IPS-15b (cell line): ENCODE measurements around the gene GNAS.
"Not testable (repeated sequence)": the region's sequence is repeated elsewhere in the genome, so short reads cannot be mapped to it uniquely, and the experiment has no call there.

ENCODE experiments used
- H3K27me3 ChIP-seq: one replicate; pipeline ENCODE4 v1.6.1; 2013; ENCODE audit warnings: low read length; ENCODE audit not compliant: control insufficient read depth, insufficient read depth
- H3K36me3 ChIP-seq: one replicate; pipeline ENCODE4 v1.6.1; 2013; ENCODE audit warnings: low read length; ENCODE audit not compliant: control insufficient read depth, insufficient read depth
- H3K4me1 ChIP-seq: one replicate; pipeline ENCODE4 v1.6.1; 2013; ENCODE audit warnings: mild to moderate bottlenecking, low read length; ENCODE audit not compliant: control insufficient read depth, insufficient read depth
- H3K4me3 ChIP-seq: one replicate; pipeline ENCODE4 v1.5.1; 2013; ENCODE audit warnings: low read depth, low read length
- H3K9ac ChIP-seq: one replicate; pipeline ENCODE4 v1.6.1; 2013; ENCODE audit warnings: low read depth, mild to moderate bottlenecking, low read length
- H3K9me3 ChIP-seq: one replicate; pipeline ENCODE4 v1.6.1; 2013; ENCODE audit warnings: mild to moderate bottlenecking, low read length; ENCODE audit not compliant: control insufficient read depth, insufficient read depth

Gene GNAS

DNA sequence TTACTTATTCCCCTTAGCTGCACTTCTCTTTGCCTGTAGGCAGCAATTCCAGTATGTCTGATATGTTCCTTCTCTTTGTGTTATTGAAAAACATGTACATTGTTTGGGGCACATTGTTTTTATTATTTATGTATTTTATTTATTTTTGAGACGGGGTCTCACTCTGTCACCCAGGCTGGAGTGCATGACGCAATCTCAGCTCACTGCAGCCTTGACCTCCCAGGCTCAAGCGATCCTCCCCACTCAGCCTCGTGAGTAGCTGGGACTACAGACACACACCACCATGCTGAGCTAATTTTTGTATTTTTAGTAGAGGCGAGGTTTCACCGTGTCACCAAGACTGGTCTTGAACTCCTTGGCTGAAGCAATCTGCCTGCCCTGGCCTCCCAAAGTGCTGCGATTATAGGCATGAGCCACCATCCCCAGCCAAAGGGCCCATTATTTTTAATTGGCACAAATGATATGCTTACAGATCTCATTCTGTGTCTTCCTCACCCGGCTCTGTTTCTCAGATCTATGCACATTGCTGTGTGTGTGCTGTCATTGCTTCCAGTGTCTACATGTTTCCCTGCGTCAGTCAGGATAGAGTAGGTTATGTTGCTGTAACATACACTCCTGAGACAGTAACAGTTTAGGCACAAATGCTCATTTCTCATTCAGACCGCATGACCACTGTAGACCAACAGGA is 74.4 kb downstream of the GNAS start:
- Histone ChIP-seq H3K9ac (no peak overlapping the region), H3K9me3 (no peaks in the 10 kb centered on the region), H3K36me3 (no peaks in the 10 kb centered on the region), H3K4me1 (no peaks in the 10 kb centered on the region), H3K4me3 (no peak overlapping the region), H3K27me3 (no peaks in the 10 kb centered on the region)

DNA sequence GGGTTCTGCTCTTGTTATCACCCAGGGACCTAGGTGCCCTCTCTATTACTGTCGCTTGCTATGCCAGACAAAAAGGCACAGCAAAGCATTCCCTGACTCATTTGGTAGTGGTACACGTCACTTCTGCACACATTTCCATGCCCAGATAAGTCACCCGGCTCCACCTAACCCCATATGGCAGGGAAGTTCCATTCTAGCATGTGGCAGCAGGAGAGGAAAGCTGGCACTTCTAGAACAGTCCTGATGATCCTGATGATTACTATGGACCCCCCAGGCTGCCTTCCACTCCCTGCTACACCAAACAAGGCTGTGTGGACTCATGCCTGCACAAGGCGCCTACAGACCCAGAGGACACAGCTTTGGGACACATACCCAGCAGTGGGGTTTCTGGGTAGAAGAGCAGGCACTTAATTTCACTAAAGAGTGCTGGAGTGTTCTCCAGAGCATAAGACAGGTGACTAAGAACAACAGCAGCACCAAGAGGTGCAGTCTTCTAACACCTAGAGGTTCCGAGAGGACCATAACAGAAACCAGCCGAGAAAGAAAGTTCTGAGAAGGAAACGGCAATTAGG is 75.1 kb downstream of the GNAS start:
- H3K4me3 ChIP-seq = no peak overlapping the region
- H3K9ac ChIP-seq = no peak overlapping the region
- no peaks in the 10 kb centered on the region for H3K9me3 ChIP-seq
- no peaks in the 10 kb centered on the region for H3K27me3 ChIP-seq
- H3K36me3 ChIP-seq = no peaks in the 10 kb centered on the region
- no peaks in the 10 kb centered on the region for H3K4me1 ChIP-seq

DNA sequence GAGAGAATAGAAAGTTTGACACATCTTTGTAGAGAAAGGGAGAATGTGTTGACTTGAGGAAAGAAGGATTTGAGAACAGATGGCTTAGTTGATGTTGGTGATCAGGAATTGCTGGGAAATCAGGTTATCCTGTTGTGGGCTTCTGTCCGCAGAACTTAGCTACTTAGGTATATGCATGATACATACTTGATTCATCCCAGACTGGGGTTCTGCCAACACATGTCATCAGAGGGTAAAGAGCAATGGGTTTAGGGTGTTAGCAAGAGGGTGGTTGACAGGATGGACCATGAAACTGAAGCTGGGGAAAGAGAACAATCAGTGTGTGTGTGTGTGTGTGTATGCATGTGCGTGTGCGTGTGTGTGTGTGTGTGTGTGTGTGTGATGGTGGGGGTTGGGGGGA is 78.0 kb downstream of the GNAS start:
- H3K4me1 ChIP-seq = no peaks in the 10 kb centered on the region
- no peaks in the 10 kb centered on the region for H3K36me3 ChIP-seq
- H3K27me3 ChIP-seq = no peaks in the 10 kb centered on the region
- no peak overlapping the region for H3K4me3 ChIP-seq
- H3K9ac ChIP-seq = no peak overlapping the region
- no peaks in the 10 kb centered on the region for H3K9me3 ChIP-seq

DNA sequence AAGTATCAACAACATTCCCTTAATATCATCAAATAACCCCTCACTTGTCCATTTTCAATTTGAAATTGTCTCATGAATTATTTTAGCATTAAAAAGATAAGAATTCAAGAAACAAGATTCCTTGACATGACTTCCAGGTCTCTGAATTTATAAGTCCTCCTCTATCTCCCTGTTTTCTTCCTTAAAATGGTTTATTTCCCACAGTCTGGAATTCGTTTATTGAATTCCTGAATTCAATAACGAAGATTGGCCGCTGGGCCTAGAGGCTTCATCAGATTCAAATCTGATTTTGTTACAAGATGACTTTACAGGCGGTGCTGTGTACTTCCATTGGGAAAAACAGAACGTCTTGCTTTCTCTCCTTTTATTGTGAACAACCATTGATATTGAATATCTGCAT is 79.7 kb downstream of the GNAS start:
- Histone ChIP-seq H3K36me3 (no peaks in the 10 kb centered on the region), H3K9me3 (no peaks in the 10 kb centered on the region)

DNA sequence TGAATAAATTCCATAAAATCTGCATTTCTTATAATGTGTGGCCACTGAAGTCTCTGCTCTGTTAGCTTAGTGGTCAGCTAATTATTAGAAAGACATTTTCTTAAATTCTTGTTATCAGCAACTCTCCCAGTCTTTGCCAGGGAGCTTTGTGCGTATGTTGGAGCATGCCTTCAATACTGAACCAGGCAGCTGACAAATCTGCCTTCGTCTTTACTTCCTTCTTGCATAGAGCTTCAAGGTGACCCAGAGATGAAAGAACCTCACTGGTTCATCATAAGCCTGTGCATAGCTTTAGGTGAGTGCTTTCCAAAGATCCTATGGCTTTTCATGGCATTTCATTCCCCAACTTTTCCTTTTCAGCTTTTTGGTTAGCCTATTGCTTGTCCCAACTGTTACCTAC is 85.6 kb downstream of the GNAS start:
- H3K36me3 ChIP-seq = no peaks in the 10 kb centered on the region
- no peaks in the 10 kb centered on the region for H3K9me3 ChIP-seq
- H3K27me3 ChIP-seq = no peaks in the 10 kb centered on the region
- H3K4me3 ChIP-seq = no peak overlapping the region
- H3K4me1 ChIP-seq = peaks cover 4% of the 10 kb centered on the region
- no peak overlapping the region for H3K9ac ChIP-seq

More for the DNA sequence above, 79.7 kb downstream of the GNAS start:
- Histone ChIP-seq H3K27me3 (no peaks in the 10 kb centered on the region), H3K9ac (no peak overlapping the region), H3K4me1 (no peaks in the 10 kb centered on the region), H3K4me3 (no peak overlapping the region)

DNA sequence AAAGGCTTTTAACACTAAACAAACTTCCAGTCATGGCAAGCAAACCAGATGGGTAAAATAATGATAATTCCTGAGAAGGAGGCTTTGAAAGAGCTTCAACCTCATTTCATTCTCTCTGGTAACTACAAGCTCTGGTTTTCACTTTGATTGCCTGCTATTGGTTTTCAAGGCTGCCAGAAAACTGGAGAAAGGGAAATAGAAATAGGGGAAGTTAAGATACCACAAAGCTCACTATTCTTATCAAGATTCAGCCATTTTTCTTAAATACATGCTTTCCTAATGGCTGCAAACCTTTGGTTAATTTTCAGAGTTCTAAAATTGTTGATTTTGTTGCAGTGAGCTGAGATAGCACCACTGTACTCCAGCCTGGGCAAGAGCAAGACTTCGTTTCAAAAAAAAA is 86.0 kb downstream of the GNAS start:
- Histone ChIP-seq H3K27me3 (no peaks in the 10 kb centered on the region), H3K4me3 (no peak overlapping the region), H3K36me3 (no peaks in the 10 kb centered on the region), H3K9ac (no peak overlapping the region), H3K9me3 (no peaks in the 10 kb centered on the region), H3K4me1 (peaks cover 4% of the 10 kb centered on the region)

DNA sequence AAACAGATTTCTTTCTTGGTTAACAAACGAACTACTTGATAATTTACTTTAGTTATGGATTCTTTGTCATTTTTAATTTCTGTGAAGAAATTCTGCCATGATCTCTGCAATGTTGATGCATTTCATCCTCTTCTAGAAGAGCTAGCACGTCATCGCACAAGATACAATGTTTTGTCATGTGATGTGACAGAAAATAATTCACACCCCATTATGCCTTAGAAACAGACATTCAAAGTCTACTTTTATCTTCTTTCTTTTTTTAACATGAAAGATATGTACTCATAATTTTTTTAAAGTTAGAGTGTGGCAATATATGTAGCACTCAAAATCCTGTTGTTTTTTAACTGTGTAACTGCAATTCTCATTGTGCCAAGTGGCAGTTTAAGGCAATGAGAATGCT is 89.0 kb downstream of the GNAS start:
- Histone ChIP-seq H3K9ac (no peak overlapping the region), H3K27me3 (no peaks in the 10 kb centered on the region), H3K36me3 (no peaks in the 10 kb centered on the region), H3K4me1 (peaks cover 4% of the 10 kb centered on the region), H3K4me3 (no peak overlapping the region), H3K9me3 (no peaks in the 10 kb centered on the region)

DNA sequence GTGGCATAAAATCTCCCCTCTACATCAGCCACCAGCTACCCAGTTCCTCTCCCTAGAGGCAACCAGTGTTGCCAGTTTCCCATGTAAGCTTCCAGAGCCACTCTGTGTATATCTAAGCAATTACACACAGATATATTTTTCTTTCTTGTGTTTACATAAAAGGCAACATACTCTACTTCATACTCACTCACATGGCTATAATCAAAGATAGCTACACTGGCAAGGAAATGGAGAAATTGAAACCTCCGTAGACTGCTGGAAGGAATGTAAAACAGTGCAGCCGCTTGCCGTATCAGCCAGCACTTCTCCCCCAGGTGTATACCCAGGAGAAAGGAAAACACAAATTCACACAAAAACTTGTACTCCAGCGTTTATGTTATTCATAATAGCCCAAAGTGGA is 90.0 kb downstream of the GNAS start:
- no peaks in the 10 kb centered on the region for H3K36me3 ChIP-seq
- H3K9ac ChIP-seq = no peak overlapping the region
- no peaks in the 10 kb centered on the region for H3K9me3 ChIP-seq
- no peaks in the 10 kb centered on the region for H3K27me3 ChIP-seq
- H3K4me3 ChIP-seq = no peak overlapping the region
- peaks cover 4% of the 10 kb centered on the region for H3K4me1 ChIP-seq

DNA sequence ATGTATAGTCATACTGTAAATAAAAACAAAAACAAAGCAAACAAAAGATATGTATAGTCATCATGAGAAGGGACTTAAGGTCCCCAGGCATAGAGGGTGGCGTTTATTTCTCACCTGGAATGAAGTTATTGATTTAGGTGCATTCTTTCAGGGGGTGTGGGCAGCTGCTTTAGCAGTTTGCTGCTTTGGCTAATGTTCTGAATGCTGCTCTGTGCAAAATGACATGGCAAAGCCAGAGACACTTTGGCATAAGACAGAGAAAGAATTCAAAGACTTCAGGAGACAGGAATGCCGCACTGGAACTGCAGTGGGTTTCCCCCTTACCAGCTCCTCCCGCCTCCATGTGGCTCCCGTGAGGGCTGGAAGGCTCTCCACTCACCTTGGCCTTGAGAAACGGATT is 92.1 kb downstream of the GNAS start:
- Histone ChIP-seq H3K9me3 (no peaks in the 10 kb centered on the region), H3K36me3 (no peaks in the 10 kb centered on the region), H3K4me3 (no peak overlapping the region), H3K9ac (no peak overlapping the region), H3K27me3 (no peaks in the 10 kb centered on the region), H3K4me1 (no peaks in the 10 kb centered on the region)

DNA sequence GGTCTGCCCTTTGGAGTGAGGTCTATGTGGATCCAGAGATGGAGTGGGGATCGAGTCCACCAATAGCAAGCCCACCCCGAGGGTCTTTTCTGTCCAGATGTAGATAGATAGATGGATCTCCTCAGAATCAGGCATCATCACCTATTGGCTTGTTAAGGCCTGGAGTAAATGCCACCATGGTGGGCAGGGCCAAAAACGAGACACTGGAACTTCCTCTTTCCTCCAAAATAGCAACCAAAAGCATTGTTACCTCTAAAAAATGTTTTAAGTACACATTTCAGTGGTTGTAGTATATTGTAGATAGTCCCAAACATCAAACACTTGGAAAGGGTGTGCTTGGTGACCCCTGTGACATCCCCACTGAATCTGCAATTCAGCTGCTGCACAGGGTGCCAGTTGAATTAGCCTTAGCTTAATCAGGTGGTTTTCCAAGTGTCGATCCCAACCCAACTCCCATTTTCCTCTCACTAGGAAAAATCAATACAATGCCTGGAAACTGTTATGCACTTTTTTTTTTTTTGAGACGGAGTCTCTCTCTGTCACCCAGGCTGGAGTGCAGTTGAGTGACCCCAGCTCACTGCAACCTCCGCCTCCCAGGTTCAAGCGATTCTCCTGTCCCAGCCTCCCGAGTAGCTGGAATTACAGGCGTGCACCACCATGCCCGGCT is 93.6 kb downstream of the GNAS start:
- Histone ChIP-seq H3K4me3 (no peak overlapping the region), H3K4me1 (no peaks in the 10 kb centered on the region), H3K27me3 (no peaks in the 10 kb centered on the region), H3K9me3 (no peaks in the 10 kb centered on the region), H3K9ac (no peak overlapping the region), H3K36me3 (no peaks in the 10 kb centered on the region)

DNA sequence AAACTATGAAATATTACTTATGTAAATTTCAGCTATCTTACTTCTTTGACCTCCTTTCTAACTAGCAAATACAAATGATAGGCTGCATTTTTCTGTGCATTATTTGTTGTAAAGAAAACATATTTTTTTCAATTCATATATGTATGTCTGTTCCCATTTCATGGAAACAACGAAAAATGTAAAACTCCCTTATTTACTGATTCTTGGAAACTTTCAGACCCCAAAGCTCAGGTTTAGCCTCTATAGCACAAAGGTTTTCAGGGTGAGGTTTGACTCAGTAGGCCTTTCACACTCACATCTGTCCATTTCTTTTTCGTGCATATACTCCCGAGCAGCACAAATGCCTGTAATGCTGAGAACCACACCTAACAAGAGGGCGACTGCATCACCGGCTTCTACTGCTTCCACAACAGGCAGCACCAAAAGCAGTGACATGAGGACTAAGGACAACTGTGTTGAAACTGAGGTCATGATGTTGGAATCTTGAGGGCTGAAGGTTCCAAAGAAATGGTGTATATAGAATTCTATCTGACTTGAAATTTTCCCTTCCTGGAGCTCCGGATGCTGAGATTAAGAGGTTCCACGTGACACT is 95.4 kb downstream of the GNAS start:
- not testable (repeated sequence) for H3K9me3 ChIP-seq, H3K4me1 ChIP-seq, H3K36me3 ChIP-seq, H3K4me3 ChIP-seq, H3K9ac ChIP-seq, H3K27me3 ChIP-seq

DNA sequence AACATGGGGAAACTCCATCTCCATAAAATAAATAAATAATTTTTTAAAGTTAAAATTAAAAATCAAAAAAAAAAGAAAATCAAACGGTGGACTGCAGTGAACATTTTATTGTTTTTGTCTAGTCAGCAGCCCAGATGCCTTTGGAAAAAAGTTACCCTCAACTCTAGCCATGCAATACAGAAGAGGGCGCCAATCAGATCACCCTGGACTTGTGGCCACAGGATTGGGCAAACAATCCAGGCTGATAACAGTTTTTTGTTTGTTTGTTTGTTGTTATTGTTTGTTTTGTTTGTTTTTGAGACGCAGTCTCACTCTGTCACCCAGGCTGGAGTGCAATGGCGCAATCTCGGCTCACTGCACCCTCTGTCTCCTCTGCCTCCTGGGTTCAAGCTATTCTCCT is 98.1 kb downstream of the GNAS start:
- Histone ChIP-seq H3K36me3 (no peaks in the 10 kb centered on the region), H3K4me3 (no peak overlapping the region), H3K4me1 (no peaks in the 10 kb centered on the region), H3K9ac (no peak overlapping the region), H3K27me3 (no peaks in the 10 kb centered on the region), H3K9me3 (no peaks in the 10 kb centered on the region)
